Transverse colon (tissue), 4 donors: ENCODE data around the gene RIPOR3. TPM values are rescaled to one million over a fixed set of nuclear protein-coding genes. Genes with fewer than 3 reads are reported as not detected.

ENCODE experiments used
- DNase-seq: peaks from one replicate; pipeline ENCODE4 v3.0.0-alpha.2; 2019
- H3K27ac ChIP-seq, 4 donors: fragments of 200-600 bp; sonication (generic); 2 replicates each; pipeline ENCODE4 v1.5.1; 2016 to 2018; ENCODE audit warnings: inconsistent platforms in 4 of 4
- H3K27me3 ChIP-seq: fragments of 200-600 bp; sonication (generic); 2 replicates; pipeline ENCODE4 v1.5.1; 2017; ENCODE audit warnings: inconsistent platforms
- H3K36me3 ChIP-seq, 4 donors: fragments of 200-600 bp; sonication (generic); 2 replicates each; pipeline ENCODE4 v1.5.1; 2017 to 2019; ENCODE audit warnings: inconsistent platforms in 4 of 4
- H3K4me1 ChIP-seq, 4 donors: fragments of 200-600 bp; sonication (generic); 2 replicates each; pipeline ENCODE4 v1.5.1; 2017 to 2020; ENCODE audit warnings: inconsistent platforms in 4 of 4
- H3K4me3 ChIP-seq, 4 donors: fragments of 200-600 bp; sonication (generic); 1 replicate in 1 of 4; 2 replicates in 3 of 4; pipeline versions ENCODE4 v1.5.1 to v1.6.1; 2017 to 2019; ENCODE audit warnings: inconsistent platforms in 4 of 4
- H3K9me3 ChIP-seq, 2 donors: fragments of 200-600 bp; sonication (generic); 2 replicates each; pipeline ENCODE4 v1.5.1; 2017 to 2019; ENCODE audit warnings: inconsistent platforms in 2 of 2
- CTCF ChIP-seq, 5 experiments: fragments of 200-600 bp in 3 of 5; fragments of 450-650 bp in 2 of 5; sonication (generic) in 3 of 5; IDR thresholded peaks; 1 replicate in 2 of 5; 2 replicates in 3 of 5; pipeline ENCODE4 v1.5.1; 2016 to 2017; ENCODE audit warnings: antibody characterized with exemption in 5 of 5, inconsistent platforms in 3 of 5, mild to moderate bottlenecking in 2 of 5, moderate library complexity in 1 of 5
- EP300 ChIP-seq: sonication (generic); formaldehyde crosslinking; IDR thresholded peaks from one replicate; pipeline ENCODE4 v1.6.1; 2017; ENCODE audit warnings: antibody characterized with exemption, low read depth
- POLR2A ChIP-seq: fragments of 450-650 bp; IDR thresholded peaks from one replicate; pipeline ENCODE4 v1.6.1; 2016; ENCODE audit warnings: antibody characterized with exemption, mild to moderate bottlenecking, moderate library complexity
- POLR2AphosphoS5 ChIP-seq, 3 donors: sonication (generic); formaldehyde crosslinking; IDR thresholded peaks; one replicate each; pipeline ENCODE4 v1.6.1; 2016; ENCODE audit warnings: antibody characterized with exemption in 3 of 3
- WGBS, 2 donors: methylation state at CpG; one replicate each; pipeline ENCODE4 v1.1.5; 2018; ENCODE audit warnings: low coverage in 1 of 2; 5-methylcytosine and 5-hydroxymethylcytosine counted together
- in situ Hi-C, 4 donors: fragments of 200-750 bp; cut with MboI; loops; one replicate each; pipeline versions ENCODE4 v1.15.0 to v1.15.1; 2017; ENCODE audit warnings: low sequenced_read_pairs in 3 of 4, low pct_ligation_motif_present in 1 of 4, low pct_unique_long_range_greater_than_20kb in 1 of 4
- intact Hi-C: fragments of 100-400 bp; cut with DNase I; formaldehyde crosslinking; loops from one replicate; pipeline ENCODE4 v1.15.1; 2023; ENCODE audit warnings: low total_unique reads
- total RNA-seq, 4 donors: library from RNA; depleted of rRNA; stranded (reverse); fragments of >200 nt; gene quantifications; one replicate each; pipeline ENCODE4 v1.1.0, GENCODE V29; 2016

RIPOR3 gene
- total RNA-seq, 4 donors from 2014 or later, result 4.6 to 15.7 (median 8.7) TPM

DNA sequence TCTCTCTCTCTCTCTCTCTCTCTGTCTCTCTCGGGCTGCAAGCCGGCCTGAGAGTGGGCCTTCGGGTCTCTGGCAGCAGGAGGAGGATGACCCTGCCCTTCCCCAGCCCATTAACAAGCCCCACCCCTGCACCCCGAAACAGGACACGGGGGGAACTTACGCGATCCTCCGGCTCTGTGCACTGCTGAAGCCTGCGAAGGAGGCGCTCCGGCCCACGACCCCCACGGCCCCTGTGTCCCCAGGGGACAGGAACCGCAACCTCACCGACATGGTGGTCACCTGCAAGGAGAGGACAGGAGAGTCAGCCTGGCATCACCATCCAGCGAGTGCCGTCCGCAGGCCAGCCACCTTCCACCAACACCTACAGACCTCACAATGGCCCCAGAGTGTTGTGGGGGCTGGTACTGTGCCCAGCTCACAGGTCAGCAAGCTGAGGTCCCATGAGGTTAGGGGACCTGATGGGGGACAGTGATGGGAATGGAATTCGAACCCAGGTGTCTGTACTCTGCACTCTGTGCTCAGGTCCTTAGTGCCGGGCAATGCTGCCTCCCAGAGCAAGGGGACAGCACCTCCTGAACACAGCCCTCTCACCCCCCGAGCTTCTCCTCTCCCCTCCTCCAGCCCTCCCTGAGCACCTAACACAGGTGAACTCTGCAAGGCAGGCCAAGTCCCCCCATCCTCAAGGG lies 60.6 kb downstream of the RIPOR3 start:
- in situ Hi-C loops (no loop called here), intact Hi-C loops (no loop called here)
- no peak for DNase-seq
- 88% methylated on average over 21 of the region's 21 CpGs; no CpG with 5 or more reads in 1 of the 2 donors for WGBS, 2 donors
- no peak overlapping the region for H3K27ac ChIP-seq
- TF ChIP-seq CTCF (IDR thresholded peaks at IDR 0.05) (no peak), POLR2A (no peak), EP300 (no peak), POLR2AphosphoS5 (IDR thresholded peaks at IDR 0.05) (no peak)
- no peak overlapping the region for H3K4me3 ChIP-seq
- peaks cover 0 to 3% (median 3%) of the 10 kb centered on the region in 4 donors for H3K4me1 ChIP-seq
- no peaks in the 10 kb centered on the region for H3K27me3 ChIP-seq
- H3K36me3 ChIP-seq, result no peaks in the 10 kb centered on the region
- H3K9me3 ChIP-seq, result no peaks in the 10 kb centered on the region

DNA sequence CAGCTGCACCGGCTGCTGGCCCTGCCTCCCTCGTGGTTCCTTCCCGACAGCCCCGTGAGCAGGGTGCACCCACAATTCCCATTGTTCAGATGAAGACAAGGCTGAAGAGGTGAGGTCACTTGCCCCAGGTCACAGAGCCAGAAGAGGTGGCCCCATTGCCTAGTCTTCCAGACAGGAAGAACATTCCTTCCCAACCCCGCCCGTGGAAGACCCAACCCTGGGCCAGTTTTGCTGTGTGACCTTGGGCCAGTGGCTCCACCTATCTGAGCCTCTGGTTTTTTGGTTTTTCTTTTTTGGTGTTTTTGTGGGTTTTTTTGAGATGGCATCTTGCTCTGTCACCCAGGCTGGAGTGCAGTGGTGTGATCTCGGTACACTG lies 61.7 kb downstream of the RIPOR3 start:
- 90% methylated on average over 7 of the region's 7 CpGs; no CpG with 5 or more reads in 1 of the 2 donors for WGBS, 2 donors
- in situ Hi-C loops, result no loop called here
- no peaks in the 10 kb centered on the region for H3K9me3 ChIP-seq
- H3K27me3 ChIP-seq, result no peaks in the 10 kb centered on the region
- intact Hi-C loops, result loop anchor here (5.0 to 10.0 kb wide), 2 partner anchors 75 to 118 kb away; no protein-coding TSS in a partner anchor
- no peak overlapping the region for H3K4me3 ChIP-seq
- DNase-seq, result no peak
- H3K27ac ChIP-seq, result no peak overlapping the region
- TF ChIP-seq EP300 (no peak), POLR2A (no peak), POLR2AphosphoS5 (IDR thresholded peaks at IDR 0.05) (no peak), CTCF (IDR thresholded peaks at IDR 0.05) (no peak)
- H3K36me3 ChIP-seq, result no peaks in the 10 kb centered on the region
- no peaks in the 10 kb centered on the region for H3K4me1 ChIP-seq

DNA sequence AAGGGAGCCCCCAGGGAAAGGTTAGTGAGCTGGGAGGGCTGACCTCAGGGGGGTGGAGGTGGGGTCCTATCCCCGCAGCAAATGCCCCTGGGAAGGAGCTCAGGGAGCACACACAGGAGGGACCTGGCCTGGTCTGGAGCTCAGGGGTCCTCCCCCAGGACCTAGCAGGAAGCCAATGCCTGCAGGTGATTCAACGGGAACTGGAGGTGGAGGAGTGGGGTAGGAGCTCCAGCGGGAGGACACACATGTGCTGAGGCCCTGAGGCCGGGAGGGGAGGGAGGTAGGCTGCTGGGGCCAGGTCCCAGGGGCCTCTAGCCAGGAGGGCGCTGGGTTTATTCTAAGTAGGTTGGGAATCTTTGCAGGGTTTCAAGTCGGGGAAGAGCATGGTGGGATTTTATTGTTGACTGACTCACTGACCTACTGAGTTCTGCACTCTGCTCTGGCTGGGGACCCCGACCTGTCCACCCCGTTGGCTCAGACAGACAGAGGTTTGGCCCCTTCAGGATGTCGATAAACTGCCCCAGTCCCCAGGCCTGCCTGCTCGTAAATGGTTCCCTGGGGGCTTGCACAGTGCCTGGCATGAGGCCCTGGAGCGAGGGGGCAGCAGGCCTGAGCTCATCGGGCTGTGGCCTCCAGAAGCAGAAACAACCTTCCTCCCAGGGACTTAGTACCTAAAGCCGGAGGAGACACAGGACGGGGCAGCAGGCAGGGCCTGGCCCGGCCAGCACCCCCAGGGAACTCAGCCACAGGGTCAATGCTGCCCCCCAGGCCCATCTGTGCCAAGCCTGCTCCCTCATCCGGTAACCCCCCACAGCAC lies 62.3 kb downstream of the RIPOR3 start:
- WGBS, 2 donors, result 76 to 78% methylated on average over 4 to 15 of the region's 16 CpGs
- H3K4me3 ChIP-seq, result no peak overlapping the region
- no peaks in the 10 kb centered on the region for H3K27me3 ChIP-seq
- no peak overlapping the region for H3K27ac ChIP-seq
- no peaks in the 10 kb centered on the region for H3K4me1 ChIP-seq
- intact Hi-C loops, result loop anchor here (5.0 to 10.0 kb wide), 2 partner anchors 76 to 118 kb away; no protein-coding TSS in a partner anchor
- no peaks in the 10 kb centered on the region for H3K9me3 ChIP-seq
- no peaks in the 10 kb centered on the region for H3K36me3 ChIP-seq
- in situ Hi-C loops, result no loop called here
- no peak for DNase-seq
- TF ChIP-seq CTCF (IDR thresholded peaks at IDR 0.05), result no peak
- TF ChIP-seq EP300, result no peak
- no peak for TF ChIP-seq POLR2A
- TF ChIP-seq POLR2AphosphoS5 (IDR thresholded peaks at IDR 0.05), result no peak

DNA sequence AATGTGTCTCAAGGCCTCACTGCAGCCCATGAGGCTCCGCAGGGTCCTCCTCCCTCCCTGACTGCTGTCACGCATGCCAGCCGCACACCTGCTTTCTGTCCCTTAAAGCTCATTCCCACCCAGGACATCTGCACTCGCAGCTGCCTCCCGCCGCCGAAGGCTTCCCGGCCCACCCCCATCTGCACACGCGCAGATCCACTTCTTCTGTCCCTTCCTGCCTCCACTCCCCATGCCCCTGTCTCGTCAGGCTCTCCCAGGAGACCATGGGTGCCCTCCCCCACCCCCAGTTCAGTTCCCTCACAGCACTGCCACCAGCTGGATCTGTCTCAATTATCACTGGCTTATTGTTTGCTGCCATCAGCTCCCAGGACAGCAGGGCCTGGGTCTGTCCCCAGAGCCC lies 63.0 kb downstream of the RIPOR3 start:
- WGBS, 2 donors, result 74 to 80% methylated on average over 1 to 11 of the region's 11 CpGs
- intact Hi-C loops, result loop anchor here (5.0 to 10.0 kb wide), 2 partner anchors 76 to 119 kb away; no protein-coding TSS in a partner anchor
- in situ Hi-C loops, result no loop called here
- Histone ChIP-seq H3K36me3 (no peaks in the 10 kb centered on the region), H3K27ac (no peak overlapping the region), H3K27me3 (no peaks in the 10 kb centered on the region), H3K9me3 (no peaks in the 10 kb centered on the region), H3K4me1 (no peaks in the 10 kb centered on the region), H3K4me3 (no peak overlapping the region)
- DNase-seq, result no peak
- no peak for TF ChIP-seq EP300
- TF ChIP-seq CTCF (IDR thresholded peaks at IDR 0.05), result no peak
- TF ChIP-seq POLR2AphosphoS5 (IDR thresholded peaks at IDR 0.05), result no peak
- TF ChIP-seq POLR2A, result no peak
